ENCODE measurements around the gene ABHD5.

- TF ChIP-seq, protein P1, sequence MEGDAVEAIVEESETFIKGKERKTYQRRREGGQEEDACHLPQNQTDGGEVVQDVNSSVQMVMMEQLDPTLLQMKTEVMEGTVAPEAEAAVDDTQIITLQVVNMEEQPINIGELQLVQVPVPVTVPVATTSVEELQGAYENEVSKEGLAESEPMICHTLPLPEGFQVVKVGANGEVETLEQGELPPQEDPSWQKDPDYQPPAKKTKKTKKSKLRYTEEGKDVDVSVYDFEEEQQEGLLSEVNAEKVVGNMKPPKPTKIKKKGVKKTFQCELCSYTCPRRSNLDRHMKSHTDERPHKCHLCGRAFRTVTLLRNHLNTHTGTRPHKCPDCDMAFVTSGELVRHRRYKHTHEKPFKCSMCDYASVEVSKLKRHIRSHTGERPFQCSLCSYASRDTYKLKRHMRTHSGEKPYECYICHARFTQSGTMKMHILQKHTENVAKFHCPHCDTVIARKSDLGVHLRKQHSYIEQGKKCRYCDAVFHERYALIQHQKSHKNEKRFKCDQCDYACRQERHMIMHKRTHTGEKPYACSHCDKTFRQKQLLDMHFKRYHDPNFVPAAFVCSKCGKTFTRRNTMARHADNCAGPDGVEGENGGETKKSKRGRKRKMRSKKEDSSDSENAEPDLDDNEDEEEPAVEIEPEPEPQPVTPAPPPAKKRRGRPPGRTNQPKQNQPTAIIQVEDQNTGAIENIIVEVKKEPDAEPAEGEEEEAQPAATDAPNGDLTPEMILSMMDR (conservative IDR thresholded peaks at IDR 0.05; ENCODE audit: low read length): no peak
- no peak for TF ChIP-seq EZH2phosphoT487 (IDR thresholded peaks at IDR 0.05; ENCODE audit: borderline replicate concordance, low read depth, low read length)
Observed at GRCh38 chr3:43707266-43707665, 16.5 kb downstream of the ABHD5 start.
